NCI-H2029 (cell line): ENCODE data around the gene LRP5.
A peak's percentile ranks its signal among the peaks of the same experiment; 100 is the strongest.
"Not testable (repeated sequence)": the region's sequence is repeated elsewhere in the genome, so short reads cannot be mapped to it uniquely, and the experiment has no call there.

ENCODE experiments used
- DNase-seq: peaks from one replicate; lab custom pipeline; 2025; lab: John Stamatoyannopoulos, UW

LRP5 gene

DNA sequence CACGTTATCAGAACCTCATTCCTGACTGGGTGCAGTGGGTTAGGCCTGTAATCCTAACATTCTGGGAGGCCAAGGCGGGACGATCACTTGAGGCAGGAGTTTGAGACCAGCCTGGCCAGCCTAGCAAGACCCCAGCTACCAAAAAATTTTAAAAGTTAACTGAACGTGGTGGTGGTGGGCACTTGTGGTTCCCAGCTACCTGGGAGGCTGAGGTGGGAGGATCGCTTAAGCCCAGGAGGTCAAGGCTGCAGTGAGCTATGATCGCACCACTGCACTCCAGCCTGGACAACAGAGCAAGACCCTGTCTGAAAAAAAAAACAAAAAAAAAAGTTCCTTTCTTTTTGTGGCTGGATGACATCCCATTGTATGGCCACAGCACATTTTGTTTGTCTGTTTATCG, 80.4 kb downstream of the LRP5 start:
- no peak for DNase-seq

DNA sequence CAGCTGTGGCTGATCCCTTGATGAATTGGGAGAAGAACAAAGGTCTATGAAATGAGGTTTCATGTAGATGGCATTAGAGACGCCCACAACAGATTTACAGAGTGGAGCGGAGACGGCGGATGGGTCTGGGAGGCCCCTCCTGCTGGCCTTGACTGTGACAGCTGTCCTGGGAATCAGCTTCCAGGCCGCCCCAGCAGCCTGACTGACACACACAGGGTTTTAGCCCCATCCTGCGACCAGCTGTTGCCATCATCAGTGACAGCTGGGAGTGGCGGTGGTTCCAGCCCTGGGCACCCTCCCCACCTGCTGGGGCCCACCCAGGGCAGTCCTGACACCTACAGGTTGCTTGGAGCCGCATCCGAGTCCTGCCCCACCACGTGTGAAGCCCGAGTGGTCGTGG, 84.1 kb downstream of the LRP5 start:
- no peak for DNase-seq

DNA sequence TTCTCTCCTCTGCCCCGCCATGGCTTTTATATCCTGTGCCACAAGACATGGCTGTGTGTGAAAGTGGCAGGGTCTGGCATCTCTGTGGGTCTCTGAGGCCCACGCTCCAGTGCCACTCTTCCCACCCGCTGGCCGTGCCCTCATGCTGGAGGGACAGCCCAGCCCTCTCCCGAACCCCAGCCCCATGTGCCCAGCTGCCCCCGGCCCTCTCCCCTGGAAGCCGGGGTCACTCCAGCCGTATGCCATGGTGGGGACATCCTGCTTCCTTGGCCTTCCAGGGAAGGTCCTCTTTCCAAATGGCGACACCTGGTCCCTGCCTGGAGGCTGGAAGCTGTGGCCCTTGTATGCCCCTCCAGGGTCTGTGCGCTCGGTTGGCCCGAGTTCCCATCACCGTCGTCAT, 84.9 kb downstream of the LRP5 start:
- no peak for DNase-seq

DNA sequence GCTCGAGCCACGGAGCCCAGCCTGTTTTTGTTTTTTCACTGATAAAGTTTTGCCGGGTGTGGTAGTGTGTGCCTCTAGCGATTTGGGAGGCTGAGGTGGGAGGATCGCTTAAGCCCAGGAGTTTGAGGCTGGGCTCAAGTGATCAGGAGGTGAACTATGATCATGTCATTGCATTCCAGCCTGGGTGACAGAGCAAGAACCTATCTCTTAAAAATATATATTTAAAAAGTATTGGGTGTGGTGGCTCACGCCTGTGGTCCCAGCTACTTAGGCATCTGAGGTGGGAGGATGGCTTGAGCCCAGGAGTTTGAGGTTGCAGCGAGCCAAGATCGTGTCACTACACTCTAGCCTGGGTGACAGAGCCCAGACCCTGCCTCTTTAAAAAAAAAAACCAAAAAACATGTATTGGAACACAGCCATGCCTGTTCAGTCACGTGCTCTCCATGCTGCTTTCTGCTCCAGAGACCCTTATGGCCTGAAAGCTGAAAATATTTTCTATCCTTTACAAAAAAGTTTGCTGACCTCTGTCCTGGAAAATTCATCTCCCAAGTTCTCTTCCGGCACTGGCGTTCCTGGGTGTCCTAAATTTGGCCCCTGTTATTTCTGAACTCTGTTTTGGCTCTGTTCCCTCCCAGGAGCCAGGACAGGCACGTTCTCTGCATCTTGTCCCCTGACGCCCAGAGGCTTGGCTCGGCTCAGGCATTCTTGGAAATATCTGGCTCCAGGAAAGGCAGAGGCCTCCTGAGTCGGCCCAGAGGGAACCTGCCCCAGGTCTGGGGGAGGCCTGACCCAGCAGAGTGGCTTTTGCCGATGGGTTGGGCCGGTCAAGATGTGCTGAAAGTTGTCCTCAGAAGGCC, 86.8 kb downstream of the LRP5 start:
- DNase-seq, result no peak

DNA sequence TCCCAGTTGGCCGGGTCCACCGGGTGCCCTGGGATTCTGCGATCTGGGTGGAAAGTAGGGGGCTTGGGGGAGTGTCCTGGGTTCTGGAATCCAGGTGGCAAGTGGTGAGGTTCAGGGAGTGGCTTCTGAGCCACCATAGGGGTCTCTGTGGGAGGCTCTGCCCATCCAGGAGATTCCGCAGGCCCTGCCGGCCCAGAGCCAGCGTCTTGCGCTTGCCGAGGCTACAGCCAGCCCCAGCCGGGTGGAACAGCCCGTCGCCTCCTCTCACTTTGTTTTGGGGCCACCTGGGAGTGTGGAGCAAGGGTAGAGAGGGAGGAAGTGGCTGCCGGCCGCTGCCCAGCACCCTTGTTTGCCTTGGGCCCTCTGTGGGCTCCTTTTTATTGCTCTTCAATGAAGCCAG, 87.5 kb downstream of the LRP5 start:
- no peak for DNase-seq

DNA sequence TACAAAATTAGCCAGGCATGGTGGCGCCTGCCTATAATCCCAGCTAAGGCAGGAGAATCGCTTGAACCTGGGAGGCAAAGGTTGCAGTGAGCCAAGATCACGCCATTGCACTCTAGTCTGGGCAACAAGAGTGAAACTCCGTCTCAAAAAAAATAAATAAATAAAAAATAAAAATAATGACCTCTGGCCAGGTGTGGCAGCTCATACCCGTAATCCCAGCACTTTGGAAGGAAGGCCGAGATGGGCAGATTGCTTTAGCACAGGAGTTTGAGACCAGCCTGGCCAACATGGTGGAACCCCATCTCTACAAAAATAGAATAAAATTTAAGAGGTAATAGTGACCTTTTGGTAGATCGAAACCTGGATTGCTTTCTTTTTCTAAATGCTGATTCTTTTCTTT, 88.2 kb downstream of the LRP5 start:
- DNase-seq, result not testable (repeated sequence)

DNA sequence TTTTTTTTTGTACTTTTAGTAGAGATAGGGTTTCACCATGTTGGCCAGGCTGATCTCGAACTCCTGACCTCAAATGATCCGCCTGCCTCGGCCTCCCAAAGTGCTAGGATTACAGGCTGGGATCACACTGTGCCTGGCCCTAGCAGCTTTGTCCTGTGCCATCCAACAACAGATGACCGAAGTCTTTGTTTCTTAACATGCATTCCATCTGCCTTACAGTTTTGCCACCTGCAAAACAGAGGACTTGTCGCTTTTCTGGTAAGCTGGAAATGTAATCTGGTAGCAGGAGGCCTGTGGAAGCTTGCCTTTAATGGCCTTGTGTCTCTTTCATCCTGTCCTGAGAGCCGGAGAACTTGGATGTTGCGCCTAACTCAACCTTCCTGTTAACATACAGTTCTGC, 89.5 kb downstream of the LRP5 start:
- no peak for DNase-seq

DNA sequence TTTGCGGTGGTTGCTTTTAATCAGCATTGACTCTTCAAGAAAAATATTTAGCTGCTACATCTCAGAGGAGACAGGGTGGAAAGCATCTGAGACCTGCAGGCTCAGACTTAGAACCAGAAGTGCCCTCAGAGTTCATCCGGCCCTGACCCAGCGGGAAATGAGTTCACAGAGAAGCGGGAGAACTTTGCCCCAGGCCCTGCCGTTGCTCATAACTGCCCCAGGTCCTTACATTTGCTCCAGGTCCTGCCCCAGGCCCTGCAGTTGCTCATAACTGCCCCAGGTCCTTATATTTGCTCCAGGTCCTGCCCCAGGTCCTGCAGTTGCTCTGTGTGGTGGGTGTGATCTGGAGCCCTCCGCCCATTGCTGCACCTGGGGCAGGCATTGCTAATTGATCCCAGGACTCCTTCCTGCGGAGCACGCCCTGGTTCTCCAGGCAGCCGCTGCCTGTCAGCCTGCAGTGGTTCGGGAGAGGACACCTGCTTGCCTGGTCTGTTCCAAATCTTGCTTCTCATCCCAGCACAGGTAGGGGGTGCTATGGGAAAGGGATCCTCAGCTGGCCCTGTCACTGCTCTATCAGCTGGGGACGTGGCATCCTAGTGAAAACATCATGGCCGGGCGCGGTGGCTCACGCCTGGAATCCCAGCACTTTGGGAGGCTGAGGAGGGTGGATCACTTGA, 90.1 kb downstream of the LRP5 start:
- DNase-seq, result no peak

DNA sequence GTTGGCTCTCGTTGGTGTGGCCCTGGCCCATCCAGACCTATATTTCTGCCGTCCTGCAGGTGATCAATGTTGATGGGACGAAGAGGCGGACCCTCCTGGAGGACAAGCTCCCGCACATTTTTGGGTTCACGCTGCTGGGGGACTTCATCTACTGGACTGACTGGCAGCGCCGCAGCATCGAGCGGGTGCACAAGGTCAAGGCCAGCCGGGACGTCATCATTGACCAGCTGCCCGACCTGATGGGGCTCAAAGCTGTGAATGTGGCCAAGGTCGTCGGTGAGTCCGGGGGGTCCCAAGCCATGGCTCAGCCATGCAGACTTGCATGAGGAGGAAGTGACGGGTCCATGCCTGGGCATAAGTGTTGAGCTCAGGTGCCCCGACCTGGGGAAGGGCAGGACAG, 91.0 kb downstream of the LRP5 start:
- DNase-seq, result no peak

DNA sequence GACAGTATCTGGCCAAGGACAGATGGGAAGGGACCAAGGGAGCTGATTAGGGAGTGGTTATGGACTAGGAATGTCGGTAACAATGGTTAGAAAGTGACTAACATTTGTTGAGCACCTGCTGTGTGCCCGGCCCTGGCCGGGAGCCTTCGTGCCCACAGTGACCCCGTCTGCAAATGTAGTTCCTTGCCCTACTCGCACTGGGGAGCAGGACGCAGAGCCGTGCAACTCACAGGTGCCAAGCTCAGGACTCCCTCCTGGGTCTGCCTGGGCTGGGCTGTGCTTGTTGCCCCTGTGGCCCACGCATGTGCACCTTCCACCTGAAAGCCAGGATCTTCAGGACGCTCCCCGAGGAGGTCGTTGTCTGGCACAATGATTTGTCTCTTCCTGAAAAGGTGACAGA, 91.4 kb downstream of the LRP5 start:
- no peak for DNase-seq

DNA sequence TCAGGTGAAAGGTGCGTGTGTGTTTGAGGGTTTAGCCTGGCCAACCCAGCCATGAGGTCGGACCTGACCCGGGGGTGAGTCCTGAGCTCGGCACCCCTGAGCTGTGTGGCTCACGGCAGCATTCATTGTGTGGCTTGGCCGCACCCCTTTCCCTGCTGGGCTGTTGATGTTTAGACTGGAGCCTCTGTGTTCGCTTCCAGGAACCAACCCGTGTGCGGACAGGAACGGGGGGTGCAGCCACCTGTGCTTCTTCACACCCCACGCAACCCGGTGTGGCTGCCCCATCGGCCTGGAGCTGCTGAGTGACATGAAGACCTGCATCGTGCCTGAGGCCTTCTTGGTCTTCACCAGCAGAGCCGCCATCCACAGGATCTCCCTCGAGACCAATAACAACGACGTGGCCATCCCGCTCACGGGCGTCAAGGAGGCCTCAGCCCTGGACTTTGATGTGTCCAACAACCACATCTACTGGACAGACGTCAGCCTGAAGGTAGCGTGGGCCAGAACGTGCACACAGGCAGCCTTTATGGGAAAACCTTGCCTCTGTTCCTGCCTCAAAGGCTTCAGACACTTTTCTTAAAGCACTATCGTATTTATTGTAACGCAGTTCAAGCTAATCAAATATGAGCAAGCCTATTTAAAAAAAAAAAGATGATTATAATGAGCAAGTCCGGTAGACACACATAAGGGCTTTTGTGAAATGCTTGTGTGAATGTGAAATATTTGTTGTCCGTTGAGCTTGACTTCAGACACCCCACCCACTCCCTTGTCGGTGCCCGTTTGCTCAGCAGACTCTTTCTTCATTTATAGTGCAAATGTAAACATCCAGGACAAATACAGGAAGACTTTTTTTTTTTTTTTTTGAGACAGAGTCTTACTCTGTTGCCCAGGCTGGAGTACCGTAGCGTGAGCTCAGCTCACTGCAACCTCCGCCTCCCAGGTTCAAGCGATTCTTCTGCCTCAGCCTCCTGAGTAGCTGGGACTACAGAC, 94.2 kb downstream of the LRP5 start:
- DNase-seq, result peak; percentile 79

DNA sequence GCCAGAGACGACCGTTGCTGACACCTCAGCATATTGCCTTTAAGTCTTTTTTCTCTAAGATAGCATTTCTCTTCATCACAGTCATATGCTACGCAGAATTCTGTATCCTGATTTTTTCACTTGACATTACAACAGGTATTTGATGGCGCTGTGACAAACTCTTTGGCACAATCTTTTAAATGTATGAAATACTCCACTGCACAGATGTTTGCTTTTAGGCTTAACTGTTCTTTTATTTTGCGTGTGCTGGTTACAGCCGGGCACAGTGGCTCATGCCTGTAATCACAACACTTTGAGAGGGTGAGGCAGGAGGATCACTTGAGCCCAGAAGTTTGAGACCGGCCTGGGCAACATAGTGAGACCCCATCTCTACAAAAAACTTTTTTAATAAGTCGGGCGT, 96.1 kb downstream of the LRP5 start:
- peak; percentile 43 for DNase-seq

DNA sequence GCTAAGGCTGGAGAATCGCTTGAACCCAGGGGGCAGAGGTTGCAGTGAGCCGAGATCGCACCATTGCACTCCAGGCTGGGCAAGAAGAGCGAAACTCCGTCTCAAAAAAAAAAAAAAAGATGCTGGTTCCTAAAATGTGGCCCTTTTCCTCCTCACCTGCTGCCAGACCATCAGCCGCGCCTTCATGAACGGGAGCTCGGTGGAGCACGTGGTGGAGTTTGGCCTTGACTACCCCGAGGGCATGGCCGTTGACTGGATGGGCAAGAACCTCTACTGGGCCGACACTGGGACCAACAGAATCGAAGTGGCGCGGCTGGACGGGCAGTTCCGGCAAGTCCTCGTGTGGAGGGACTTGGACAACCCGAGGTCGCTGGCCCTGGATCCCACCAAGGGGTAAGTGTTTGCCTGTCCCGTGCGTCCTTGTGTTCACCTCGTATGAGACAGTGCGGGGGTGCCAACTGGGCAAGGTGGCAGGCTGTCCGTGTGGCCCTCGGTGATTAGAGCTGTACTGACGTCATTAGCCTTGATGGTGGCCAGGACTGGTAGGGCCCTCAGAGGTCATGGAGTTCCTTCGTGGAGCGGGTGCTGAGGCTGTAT, 97.5 kb downstream of the LRP5 start:
- DNase-seq, result no peak

DNA sequence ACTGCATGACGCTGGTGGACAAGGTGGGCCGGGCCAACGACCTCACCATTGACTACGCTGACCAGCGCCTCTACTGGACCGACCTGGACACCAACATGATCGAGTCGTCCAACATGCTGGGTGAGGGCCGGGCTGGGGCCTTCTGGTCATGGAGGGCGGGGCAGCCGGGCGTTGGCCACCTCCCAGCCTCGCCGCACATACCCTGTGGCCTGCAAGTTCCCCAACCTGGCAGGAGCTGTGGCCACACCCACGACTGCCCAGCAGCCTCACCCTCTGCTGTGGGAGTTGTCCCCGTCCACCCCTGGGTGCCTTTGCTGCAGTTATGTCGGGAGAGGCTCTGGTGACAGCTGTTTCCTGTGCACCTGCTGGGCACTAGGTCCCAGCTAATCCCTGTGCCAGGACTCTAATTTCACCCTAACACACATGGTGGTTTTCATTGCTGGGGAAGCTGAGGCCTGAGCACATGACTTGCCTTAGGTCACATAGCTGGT, 99.2 kb downstream of the LRP5 start:
- DNase-seq, result peak; percentile 72

DNA sequence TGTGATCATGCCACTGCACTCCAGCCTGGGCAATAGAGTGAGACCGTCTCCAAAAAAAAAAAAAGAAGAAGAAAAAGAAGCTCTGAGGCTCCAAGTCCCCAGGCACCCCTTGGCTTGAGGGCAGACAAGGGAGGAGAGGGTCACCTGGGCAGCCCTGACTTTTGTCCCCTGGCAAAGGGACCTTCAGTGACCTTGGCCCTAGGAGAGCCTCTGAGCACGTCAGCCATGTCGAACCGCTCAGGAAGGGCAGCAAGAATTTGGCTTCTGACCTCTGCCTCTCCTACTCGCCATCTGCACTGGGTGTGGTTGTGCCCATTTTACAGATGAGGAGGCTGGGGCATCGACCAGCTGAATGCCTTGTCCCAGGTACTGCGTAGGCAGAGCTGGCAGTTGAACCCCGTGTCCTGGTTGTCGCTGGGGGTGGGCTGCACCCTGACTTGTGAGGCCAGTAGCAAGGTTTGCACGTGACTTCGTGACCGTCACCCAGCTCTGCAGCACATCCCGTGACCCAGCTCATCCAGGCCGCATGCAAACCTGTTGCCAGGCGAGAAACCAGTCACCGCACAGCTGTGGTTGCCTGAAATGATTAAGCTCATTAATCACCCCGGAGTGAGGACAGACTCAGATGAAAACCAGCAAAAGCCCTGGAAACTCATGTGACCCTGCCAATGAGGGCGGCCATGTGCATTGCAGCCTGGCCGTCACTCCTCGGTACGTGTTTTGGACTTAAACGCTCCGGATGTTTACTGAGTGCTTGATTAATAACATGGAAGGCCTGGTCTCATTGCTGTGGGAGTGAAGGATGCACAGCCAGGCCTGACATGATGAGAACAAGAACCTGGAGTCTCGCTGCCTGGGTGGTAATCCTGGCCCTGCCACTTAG, 100.4 kb downstream of the LRP5 start:
- DNase-seq, result no peak

DNA sequence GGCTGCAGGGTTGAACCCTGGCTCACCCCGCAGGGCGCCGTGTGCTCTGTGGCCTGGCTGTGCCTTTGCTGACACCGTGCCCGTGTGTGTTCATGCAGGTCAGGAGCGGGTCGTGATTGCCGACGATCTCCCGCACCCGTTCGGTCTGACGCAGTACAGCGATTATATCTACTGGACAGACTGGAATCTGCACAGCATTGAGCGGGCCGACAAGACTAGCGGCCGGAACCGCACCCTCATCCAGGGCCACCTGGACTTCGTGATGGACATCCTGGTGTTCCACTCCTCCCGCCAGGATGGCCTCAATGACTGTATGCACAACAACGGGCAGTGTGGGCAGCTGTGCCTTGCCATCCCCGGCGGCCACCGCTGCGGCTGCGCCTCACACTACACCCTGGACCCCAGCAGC, 101.2 kb downstream of the LRP5 start:
- no peak for DNase-seq

DNA sequence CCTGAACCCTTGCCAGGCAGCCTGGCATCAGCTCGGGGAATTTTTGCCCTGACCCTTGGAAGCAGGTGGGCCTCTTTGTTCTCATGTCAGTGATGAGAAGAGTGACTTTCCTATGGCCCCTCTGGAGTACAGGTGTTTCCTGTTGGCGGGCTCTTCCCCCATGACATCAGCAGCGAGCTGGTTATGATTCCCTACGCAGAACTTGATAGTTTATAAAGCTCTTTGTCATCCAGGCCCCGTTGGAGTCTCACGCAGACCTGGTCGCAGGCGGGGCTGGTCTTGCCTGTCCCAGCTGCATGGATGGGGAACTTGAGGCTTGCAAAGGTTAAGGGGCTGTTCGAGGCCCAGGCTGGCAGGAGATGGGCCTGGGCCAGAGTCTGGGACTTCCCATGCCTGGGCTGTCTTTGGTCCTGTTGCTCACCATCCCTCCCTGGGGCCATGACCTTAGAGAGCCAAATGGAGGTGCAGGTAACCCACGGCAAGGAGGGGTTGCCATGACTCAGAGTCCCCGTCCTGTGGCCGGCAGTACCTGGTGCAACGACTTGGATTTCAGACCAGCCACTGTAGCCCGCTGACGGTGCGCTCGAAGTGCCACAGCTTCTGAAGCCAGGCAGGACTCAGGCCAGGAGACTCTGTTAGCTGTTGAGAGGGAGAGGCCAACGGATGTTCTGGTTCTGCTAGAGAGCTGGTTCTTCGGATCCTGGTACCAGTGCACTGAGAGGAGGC, 102.3 kb downstream of the LRP5 start:
- DNase-seq, result peak; percentile 82

DNA sequence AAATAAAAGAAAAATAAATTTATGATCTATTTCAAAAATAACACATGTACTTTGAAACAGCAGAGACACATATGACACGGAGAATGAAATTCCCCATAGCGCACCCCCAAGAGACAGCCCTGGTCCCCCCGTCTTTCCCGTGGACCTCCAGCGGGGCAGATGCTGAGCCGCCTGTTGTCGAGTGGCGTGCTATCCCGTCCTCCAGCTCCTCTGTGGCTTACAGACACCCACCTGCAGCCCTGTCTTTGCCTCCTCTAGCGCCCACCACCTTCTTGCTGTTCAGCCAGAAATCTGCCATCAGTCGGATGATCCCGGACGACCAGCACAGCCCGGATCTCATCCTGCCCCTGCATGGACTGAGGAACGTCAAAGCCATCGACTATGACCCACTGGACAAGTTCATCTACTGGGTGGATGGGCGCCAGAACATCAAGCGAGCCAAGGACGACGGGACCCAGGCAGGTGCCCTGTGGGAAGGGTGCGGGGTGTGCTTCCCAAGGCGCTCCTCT, 103.7 kb downstream of the LRP5 start:
- no peak for DNase-seq

DNA sequence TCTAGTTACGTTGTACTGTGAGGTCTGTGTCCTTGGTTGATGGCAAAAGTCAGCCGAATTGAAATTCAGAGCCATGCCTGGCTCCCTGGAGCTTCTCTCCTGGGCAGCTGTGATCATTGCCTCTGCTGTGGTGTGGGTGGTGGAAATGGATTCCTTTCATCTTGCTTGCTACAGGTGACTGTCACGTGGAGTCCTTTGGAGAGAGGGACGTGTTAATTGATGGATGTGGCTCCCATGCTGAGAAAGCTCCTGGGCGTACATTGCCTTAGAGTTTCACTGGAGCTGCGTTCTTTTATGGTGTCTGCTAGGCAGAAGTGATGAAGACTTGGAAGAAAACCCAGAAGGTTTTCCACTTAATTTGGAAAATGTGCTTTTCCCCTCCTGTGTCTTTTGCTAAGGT, 106.3 kb downstream of the LRP5 start:
- no peak for DNase-seq

DNA sequence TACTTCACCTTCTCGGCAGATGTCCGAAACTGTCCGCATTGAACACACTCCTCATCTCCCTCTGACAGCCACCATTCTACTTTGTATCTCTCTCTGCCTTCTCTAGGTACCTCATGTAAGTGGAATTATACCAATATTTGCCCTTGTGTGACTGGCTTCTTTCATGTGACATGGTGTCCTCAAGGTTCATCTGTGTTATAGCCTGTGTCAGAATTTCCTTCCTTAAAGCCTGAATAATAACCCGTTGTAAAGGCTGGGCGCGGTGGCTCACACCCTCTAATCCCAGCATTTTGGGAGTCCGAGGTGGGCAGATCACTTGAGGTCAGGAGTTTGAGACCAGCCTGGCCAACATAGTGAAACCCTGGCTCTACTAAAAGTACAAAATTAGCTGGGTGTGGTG, 107.8 kb downstream of the LRP5 start:
- no peak for DNase-seq
